Activated gamma-delta T cell (primary cell): ENCODE measurements around the gene PCGF6.
A peak's percentile ranks its signal among the peaks of the same experiment; 100 is the strongest.
"Not testable (repeated sequence)": the region's sequence is repeated elsewhere in the genome, so short reads cannot be mapped to it uniquely, and the experiment has no call there.

Experiments used
- DNase-seq: peaks from one replicate; lab custom pipeline; 2025; lab: John Stamatoyannopoulos, UW
- total RNA-seq, 2 donors: gene quantifications; one replicate each; lab custom pipeline; 2026; lab: John Stamatoyannopoulos, UW

The PCGF6 gene, protein sequence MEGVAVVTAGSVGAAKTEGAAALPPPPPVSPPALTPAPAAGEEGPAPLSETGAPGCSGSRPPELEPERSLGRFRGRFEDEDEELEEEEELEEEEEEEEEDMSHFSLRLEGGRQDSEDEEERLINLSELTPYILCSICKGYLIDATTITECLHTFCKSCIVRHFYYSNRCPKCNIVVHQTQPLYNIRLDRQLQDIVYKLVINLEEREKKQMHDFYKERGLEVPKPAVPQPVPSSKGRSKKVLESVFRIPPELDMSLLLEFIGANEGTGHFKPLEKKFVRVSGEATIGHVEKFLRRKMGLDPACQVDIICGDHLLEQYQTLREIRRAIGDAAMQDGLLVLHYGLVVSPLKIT
- 17.9 to 18.8 reads per million in 2 donors for total RNA-seq

DNA sequence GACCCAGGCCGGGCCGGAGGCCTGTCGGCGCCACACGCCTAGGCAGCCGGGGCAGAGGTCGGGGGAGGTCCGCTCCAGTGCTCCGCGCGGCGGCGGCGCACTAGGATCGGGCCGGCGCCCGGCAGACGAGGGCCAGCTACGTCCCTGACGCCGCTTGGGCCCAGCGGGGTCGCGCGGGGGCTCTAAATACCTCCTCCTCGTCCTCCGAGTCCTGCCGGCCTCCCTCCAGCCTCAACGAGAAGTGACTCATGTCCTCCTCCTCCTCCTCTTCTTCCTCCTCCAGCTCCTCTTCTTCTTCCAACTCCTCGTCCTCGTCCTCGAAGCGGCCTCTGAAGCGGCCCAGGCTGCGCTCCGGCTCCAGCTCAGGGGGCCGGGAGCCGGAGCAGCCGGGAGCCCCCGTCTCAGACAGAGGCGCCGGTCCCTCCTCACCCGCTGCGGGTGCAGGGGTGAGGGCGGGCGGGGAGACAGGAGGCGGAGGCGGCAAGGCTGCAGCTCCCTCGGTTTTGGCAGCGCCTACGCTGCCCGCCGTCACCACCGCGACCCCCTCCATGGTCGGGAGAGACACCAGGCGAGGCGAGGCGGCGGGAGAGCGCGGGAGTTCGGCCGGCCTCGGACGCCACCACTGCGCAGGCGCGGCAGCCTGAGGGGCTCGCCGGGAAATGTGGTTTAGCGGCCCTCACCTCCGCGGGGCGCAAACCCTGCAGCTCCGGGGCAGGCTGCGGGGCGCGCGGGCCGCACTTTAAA is at the start of gene PCGF6:
Gene PCGF6, minus strand, starts transcription at position 624 of the 744 bp plus-strand sequence. Its CDS starts 74 bp downstream, at position 550.
- DNase-seq = peak; percentile 53

DNA sequence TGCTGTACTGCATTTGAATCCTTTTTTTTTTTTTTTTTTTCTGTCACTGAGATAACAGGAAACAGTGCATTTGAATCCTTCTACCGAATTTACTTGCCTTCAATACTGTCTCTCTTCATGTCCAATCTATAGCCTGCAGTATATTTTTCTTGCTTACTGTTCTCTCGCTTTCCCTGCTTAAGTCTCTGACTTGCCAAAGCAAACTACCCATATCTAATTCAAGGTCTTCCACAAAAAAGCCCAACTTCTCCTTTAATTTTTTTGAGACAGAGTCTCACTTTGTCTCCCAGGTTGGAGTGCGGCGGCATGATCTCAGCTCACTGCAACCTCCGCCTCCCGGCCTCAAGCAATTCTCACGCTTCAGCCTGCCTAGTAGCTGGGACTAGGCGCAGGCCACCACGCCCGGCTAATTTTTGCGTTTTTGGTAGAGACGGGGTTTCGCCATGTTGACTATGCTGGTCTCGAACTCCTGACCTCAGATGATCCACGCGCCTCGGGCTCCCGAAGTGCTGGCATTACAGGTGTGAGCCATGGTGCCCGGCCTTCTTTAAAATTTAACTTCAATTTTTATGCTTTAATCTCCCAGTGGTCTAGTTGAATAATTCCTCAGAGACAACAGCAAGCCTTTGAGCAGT is 46.4 kb upstream of the PCGF6 start:
- DNase-seq = no peak

DNA sequence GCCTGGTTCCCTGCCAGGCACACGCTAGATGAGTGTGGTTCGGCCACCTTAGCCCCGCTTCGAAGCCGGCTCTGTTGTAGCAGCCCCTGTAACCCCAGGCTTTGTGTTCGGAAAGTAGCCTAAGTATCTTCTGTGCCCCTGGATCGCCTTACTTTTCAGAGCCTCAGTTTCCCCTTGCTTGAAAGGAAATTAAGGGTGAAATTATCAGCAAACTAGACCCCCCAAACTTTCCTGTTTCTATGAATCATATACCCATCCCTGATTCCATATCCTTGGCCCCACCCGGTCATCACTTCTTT is 45.8 kb upstream of the PCGF6 start:
- DNase-seq = no peak

DNA sequence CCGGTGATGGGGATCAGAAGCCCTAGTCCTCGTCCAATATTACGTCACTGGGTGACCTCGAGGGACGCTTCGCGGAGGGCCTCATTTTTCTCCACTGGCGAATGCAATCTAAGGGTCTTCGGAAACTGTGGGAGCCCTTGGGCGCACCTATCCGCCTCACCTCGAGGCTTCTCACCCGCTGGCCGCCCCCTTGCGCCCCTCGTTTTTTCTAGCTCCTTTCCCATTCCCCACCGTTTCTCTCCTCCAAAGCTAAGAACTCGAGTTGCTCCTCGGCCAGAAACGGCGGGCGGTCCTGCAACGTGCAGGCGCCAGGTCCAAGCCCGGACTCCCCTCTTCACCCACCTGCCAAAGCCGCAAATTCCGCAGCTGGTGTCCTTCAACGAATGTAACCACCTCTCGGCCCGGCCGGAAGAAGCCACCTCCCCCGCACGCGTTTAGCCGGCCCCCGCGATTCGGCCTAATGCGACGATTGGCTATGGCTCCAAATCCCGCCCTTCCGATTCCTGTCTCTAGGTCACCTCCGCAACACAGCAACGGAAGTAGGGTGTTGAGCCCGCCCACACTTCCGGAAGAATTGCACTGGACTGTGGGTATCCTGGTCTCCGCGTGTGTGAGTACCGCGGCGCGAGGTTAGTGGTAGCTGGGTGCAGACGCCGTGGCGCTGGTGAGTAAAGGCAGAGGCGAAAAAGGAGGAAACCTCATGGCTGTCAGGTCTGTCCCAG is 45.3 kb upstream of the PCGF6 start, which contains the start of the genes ATP5MK and PDCD11:
Gene ATP5MK, minus strand, starts transcription at position 409 of the 722 bp plus-strand sequence. CDS start 4,018 bp downstream, outside the sequence.
Gene PDCD11, plus strand, starts transcription at position 560 of the 722 bp plus-strand sequence. CDS start 1,801 bp downstream, outside the sequence.
- DNase-seq = peak; percentile 69

DNA sequence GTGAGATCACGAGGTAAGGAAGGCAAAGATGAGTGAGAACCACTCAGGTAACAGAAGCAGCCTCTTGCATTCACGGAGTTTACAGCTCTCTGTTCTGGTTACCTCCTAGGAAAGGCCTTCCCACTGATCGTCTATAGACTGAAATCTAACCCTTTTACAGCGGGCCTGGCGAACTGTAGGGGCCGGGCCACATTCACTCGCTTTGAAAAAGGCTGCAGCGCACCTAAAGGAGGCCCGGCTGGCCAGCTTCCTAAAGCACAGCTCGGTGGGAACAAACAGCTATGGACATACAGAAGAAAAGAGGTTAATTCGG is 44.8 kb upstream of the PCGF6 start:
- DNase-seq = no peak

DNA sequence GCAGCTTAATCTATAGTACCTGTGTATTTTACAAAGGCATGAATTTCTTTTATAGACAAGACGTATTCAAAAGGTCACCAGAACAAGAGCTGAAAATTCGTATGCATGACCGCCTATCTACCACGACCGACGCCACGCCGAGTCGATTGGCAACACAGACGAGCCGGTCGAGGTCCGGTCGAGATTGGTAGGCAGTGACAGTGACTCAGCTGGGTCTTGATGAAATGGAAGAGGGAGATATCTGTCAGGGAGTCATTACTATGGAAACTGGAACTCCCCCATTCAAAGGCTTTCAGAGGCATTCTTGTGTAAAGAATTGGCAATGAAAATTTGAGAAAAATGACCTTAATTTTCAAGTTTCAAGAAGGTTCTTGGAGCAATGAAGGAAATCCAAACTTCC is 43.2 kb upstream of the PCGF6 start:
- DNase-seq = no peak

DNA sequence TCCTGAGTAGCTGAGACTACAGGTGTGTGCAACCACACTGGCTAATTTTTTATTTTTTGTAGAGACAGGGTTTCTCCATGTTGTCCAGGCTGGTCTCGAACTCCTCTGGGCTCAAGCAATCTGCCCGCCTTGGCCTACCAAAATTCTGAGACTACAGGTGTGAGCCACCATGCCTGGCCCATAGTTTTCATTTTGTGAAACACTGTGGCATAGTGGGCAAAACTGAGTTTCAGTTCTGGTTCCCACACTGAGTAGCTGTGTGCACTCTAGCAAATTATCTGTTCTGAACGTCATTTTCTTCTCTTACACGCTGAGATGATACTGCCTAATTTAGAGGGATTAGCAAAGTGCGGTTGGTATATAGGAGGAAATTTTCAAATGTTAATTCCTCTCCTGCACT is 31.8 kb upstream of the PCGF6 start:
- no peak for DNase-seq

DNA sequence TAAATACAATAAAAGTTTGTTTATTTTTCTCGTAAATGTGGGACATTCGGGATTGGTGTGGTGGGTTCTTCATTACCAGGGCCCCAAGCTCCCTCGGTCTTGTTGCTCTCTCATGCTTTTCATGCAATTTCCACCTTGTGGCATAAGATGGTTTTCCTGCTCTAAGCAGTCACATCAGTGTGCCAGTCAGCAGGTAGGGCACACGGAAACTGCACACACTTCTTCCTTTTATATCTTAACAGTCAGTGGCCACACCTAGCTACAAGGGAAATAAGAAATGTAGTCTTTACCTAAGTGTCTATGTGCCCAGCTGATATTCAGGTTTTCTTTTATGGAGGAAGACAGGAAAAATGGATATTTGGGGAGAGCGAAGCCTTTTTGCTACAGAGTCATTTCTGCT is 23.3 kb upstream of the PCGF6 start:
- DNase-seq = no peak

DNA sequence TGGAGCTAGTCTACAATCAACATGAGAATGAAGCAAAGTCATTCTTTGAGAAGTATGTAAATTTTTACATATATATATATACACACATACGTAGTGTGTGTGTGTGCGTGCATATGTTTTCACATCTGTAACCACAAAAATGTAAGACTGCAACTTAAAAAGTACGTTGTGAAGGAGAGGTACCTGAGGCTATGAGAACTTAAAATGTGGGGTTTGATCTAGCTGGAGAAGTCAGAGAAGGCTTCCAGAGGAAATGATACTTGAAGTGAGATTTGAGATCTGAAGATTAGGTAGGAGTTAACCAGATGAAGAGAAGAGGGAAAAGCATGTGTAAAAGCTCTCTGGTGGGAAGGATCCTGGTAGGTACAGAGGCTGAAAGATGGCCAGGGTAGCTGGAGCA is 22.6 kb upstream of the PCGF6 start:
- no peak for DNase-seq

DNA sequence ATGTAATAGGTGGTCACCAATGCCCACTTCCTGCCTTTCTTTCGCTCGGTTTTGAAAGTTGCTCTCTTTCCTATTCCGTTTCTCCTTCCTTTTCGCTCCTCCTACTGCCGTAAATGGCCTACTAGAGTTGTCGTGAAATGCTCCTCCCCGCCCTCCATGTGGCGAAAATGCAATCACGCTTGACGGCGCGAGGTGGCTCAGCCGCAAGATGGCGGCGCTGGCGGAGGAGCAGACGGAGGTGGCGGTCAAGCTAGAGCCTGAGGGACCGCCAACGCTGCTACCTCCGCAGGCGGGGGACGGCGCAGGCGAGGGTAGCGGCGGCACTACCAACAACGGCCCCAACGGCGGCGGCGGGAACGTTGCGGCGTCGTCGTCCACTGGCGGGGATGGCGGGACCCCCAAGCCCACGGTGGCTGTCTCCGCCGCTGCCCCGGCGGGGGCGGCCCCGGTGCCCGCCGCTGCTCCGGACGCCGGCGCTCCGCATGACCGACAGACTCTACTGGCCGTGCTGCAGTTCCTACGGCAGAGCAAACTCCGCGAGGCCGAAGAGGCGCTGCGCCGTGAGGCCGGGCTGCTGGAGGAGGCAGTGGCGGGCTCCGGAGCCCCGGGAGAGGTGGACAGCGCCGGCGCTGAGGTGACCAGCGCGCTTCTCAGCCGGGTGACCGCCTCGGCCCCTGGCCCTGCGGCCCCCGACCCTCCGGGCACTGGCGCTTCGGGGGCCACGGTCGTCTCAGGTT is 17.0 kb upstream of the PCGF6 start, which contains the start of gene TAF5:
Gene TAF5, plus strand, starts transcription at position 195 of the 737 bp plus-strand sequence. Its CDS starts 14 bp downstream, at position 209.
- peak; percentile 68 for DNase-seq

DNA sequence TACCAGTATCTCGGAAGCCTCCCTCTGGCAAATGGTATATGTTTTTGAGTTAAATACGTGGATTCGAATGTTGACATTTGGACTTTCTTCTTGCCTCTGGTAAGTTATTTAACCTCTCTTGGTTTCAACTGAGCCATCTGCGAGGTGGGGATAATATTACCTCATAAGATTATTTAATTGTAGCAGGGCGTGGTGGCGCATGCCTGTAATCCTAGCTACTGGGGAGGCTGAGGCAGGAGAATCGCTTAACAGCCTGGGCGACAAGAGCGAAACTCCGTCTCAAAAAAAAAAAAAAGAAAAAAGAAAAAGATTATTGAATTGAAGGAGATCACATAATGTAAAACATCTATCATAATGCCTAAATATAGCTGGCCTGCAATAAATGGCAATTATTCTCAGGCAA is 16.4 kb upstream of the PCGF6 start:
- no peak for DNase-seq

DNA sequence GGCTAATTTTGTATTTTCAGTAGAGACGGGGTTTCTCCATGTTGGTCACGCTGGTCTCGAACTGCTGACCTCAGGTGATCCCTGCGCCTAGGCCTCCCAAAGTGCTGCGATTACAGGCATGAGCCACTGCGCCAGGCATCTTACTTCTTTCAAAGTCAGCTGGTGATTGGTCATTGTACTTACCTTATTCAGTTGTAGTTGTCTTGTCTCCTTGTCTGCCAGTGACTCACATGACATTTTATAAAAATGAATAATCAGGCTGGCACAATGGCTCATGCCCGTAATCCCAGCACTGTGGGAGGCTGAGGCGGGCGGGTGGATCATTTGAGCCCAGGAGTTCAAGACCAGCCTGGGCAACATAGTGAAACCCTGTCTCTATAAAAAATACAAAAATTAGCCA is 9.9 kb upstream of the PCGF6 start:
- DNase-seq = not testable (repeated sequence)

DNA sequence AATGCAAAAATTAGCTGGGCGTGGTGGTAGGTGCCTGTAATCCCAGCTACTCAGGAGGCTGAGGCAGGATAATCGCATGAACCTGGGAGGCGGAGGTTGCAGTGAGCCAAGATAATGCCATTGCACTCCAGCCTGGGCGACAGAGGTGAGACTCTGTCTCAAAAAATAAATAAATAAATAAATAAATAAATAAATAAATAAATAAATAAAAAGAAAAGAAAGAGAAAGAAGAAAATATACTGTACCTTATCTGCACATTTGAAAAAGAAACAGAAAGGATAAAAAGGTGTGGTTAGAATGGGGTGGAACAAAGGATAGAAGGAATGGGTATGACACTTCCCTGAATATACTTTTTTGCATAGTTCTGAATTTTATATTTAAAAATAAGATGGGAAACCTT is 8.6 kb upstream of the PCGF6 start:
- not testable (repeated sequence) for DNase-seq

DNA sequence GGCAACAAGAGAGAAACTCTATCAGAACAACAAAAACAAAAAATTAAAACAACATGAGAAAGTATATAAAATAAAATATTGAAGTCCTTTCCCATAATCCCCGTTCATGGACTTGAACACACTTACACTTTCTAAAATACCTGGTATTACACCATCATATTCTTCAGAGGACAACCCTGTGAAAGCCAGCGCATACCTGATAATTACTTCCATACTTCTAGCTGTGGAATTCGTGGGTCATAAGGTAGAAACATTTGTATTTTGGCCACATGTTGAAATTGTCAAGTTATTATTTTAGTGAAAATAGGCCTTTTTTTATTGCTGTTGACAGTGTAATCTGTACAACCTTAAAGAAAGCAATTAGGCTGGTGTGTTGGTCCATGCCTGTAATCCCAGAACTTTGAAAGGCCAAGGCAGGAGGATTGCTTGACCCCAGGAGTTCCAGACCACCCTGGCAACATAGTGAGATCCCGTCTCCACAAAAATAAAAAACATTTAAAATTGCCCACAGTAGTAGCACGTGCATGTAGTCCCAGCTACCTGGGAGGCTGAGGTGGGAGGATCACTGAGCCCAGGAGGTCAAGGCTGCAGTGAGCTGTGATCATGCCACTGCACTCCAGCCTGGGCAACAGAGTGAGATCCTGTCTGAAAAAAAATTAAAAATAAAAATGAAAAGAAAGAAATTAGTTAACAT is 5.1 kb upstream of the PCGF6 start:
- no peak for DNase-seq

DNA sequence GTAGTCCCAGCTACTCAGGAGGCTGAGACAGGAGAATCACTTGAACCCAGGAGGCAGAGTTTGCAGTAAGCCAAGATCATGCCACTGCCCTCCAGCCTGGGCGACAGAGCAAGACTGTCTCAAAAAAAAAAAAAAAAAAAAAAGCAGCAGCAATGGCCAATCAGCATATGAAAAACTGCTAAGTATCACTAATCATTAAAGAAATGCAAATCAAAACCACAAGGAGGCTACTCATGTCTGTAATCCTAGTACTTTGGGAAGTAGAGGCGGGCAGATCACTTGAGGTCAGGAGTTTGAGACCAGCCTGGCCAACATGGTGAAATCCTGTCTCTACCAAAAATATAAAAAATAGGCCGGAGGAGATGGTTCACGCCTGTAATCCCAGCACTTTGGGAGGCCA is 3.6 kb upstream of the PCGF6 start:
- DNase-seq = not testable (repeated sequence)

DNA sequence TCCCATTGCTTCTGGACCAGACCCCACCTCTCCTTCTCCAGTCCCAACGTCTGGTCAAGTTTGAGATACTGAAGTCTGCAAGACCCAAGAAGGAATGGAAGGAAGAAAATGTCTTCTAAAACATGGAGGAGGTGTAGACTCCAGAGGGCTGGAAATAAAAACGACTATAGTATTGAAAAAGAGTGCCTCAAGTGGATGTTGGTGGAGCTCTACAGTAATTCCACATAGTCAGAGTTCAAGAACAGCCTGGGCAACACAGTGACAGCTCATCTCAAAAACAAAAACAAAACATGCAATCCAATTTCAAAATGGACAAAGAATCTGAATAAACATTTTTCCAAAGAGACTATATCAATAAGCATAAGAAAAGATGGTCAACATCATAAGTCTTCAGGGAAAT is 2.3 kb upstream of the PCGF6 start:
- DNase-seq = no peak

DNA sequence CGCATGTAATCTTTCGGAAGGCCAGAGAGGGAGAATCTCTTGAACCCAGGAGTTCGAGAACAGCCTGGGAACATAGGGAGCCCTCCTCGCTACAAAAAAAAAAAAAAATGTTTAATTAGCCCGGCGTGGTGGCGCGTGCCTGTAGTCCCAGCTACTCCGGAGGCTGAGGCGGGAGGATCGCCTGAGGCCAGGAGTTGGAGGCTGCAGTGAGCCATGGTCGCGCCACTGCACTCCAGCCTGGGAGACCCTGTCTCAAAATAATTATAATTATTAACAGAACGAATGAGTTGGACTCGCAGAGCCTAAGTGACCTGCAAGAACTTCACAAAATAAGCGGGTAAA is 794 bp downstream of the PCGF6 start:
- no peak for DNase-seq

DNA sequence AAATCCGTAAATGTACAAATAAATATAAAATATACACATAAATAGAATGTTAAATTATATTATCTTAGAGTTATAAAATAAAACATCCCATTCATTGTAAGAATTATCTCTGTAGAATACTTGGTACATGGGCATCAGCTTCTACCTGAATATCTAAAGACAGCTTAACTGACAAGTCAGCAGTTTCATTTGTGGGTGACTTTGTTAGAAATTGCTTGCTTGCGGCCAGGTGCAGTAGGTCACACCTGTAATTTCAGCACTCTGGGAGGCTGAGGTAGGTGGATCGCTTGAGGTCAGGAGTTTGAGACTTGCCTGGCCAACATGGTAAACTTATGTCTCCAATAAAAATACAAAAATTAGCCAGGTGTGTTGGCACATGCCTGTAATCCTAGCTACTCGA is 14.6 kb downstream of the PCGF6 start:
- no peak for DNase-seq

DNA sequence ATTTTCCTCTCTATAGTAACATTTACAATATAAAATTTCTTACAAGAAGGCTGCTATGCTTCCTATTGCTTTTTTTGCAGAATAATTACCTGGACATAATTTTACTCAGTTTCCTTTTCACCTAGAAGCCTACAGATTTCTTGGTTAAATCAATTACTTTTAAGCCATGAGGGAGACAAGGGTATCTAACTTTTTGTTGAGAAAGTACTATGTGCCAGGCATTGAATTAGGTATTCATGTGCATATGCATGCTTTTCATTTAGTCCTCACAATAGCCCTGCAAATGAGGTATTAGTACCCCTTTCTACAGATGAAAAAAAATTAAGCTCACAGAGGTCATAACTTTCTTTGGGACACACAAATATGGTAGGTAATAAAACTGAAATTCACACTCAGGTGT is 16.4 kb downstream of the PCGF6 start:
- no peak for DNase-seq

DNA sequence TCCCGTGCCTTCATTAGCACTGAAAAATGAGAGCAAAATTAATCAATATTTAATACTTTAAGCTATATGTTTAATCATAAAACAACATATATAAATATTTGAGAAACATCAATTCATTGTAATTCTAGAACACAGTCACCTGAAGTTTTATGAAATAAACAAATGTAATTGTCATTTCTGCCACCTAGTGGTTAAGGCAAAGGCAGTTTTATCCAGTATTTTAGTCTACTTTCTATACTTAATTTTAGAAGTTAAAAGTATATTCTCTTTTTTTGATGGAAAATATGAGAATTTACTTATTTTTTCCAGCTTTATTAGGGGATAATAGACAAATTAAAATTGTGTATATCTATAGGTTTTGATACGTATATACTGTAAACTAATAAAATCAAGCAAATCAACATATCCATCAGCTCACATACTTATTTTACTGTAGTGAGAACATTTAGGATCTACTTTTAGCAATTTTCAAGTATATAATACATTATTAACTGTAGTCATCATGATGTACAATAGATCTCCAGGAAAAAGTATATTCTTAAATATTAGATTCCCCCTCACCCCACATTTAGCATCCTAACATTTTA is 16.9 kb downstream of the PCGF6 start:
- DNase-seq = no peak

DNA sequence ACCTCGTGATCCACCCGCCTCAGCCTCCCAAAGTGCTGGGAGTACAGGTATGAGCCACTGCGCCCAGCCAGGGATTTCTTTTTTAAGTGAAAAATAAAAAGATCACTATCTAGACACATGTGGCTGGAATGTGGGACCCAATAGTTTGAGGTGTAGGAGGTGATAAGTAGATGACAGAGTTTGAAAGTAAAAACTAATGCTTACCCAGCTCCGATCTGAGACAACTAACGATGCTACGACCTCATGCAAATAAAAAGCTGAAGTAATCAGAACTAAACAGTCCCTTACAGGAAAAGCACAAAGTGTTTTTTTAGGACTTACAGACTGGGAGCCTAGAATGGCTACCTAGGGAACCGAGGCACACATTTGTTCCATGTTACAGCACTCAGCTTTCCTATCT is 23.0 kb downstream of the PCGF6 start:
- no peak for DNase-seq
